ENCODE data around the gene IFT57. TPM values are rescaled to one million over a fixed set of nuclear protein-coding genes. Genes with fewer than 3 reads are reported as not detected.

The IFT57 gene
- polyA plus RNA-seq, 1 of the 3 experiments (the other 2 are of a cell fraction): 81.6 TPM

GRCh38 chr3:108124337-108125152 lies 97.7 kb downstream of the IFT57 start:
- ChIA-PET POLR2A (no interaction called here), CTCF (interaction anchor here (1.3 to 1.8 kb wide), 2 partner anchors 8 to 35 kb away, joined by 3 to 4 read pairs; no protein-coding TSS in a partner anchor)
- no peak for DNase-seq
- no peaks in the 10 kb centered on the region for H3F3A ChIP-seq (replicated peaks; ENCODE audit: insufficient read depth)
- no peak overlapping the region for H3K4me2 ChIP-seq
- TF ChIP-seq, protein P1, sequence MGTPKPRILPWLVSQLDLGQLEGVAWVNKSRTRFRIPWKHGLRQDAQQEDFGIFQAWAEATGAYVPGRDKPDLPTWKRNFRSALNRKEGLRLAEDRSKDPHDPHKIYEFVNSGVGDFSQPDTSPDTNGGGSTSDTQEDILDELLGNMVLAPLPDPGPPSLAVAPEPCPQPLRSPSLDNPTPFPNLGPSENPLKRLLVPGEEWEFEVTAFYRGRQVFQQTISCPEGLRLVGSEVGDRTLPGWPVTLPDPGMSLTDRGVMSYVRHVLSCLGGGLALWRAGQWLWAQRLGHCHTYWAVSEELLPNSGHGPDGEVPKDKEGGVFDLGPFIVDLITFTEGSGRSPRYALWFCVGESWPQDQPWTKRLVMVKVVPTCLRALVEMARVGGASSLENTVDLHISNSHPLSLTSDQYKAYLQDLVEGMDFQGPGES (IDR thresholded peaks at IDR 0.05; ENCODE audit: low read depth, low read length): no peak
- TF ChIP-seq, protein P2, sequence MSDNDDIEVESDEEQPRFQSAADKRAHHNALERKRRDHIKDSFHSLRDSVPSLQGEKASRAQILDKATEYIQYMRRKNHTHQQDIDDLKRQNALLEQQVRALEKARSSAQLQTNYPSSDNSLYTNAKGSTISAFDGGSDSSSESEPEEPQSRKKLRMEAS (IDR thresholded peaks at IDR 0.05; ENCODE audit: low read depth): no peak
- TF ChIP-seq RXRA (IDR thresholded peaks at IDR 0.05; ENCODE audit: borderline replicate concordance, low read depth) (no peak), REST (IDR thresholded peaks at IDR 0.05; ENCODE audit: low read depth, low read length) (no peak)
- H3K9me3 ChIP-seq: no peaks in the 10 kb centered on the region
- no peaks in the 10 kb centered on the region for H4K20me1 ChIP-seq (ENCODE audit: insufficient read depth)
- H3K79me2 ChIP-seq (ENCODE audit: insufficient read depth): no peaks in the 10 kb centered on the region
- no peaks in the 10 kb centered on the region for H3K36me3 ChIP-seq (replicated peaks in 1 of 2; ENCODE audit: control insufficient read depth in 1 of 2, insufficient read depth in 2 of 2, low read length in 1 of 2)
- H3K9me2 ChIP-seq: no peaks in the 10 kb centered on the region
- no peak overlapping the region for H3K27ac ChIP-seq (ENCODE audit: low read depth in 2 of 2, low read length in 1 of 2)
- no peaks in the 10 kb centered on the region for H3K4me1 ChIP-seq (ENCODE audit: control insufficient read depth in 1 of 2, insufficient read depth in 2 of 2, low read depth in 1 of 2, low read length in 1 of 2)
- H3K27me3 ChIP-seq (ENCODE audit: insufficient read depth): no peaks in the 10 kb centered on the region
- no peak overlapping the region for H3K9ac ChIP-seq
- no peak overlapping the region for H2AFZ ChIP-seq (ENCODE audit: low read depth)
- H3K4me3 ChIP-seq (ENCODE audit: low read depth in 2 of 2, low read length in 1 of 2): no peak overlapping the region
- 90% methylated on average over 9 of the region's 10 CpGs for WGBS (ENCODE audit: low lambda C conversion rate)

- no peaks in the 10 kb centered on the region for H4K20me1 ChIP-seq (ENCODE audit: insufficient read depth)
- no peak overlapping the region for H3K9ac ChIP-seq
- no peaks in the 10 kb centered on the region for H3K4me1 ChIP-seq (ENCODE audit: control insufficient read depth in 1 of 2, insufficient read depth in 2 of 2, low read depth in 1 of 2, low read length in 1 of 2)
- no peaks in the 10 kb centered on the region for H3K79me2 ChIP-seq (ENCODE audit: insufficient read depth)
- no peaks in the 10 kb centered on the region for H3K36me3 ChIP-seq (replicated peaks in 1 of 2; ENCODE audit: control insufficient read depth in 1 of 2, insufficient read depth in 2 of 2, low read length in 1 of 2)
- H3K27ac ChIP-seq (ENCODE audit: low read depth in 2 of 2, low read length in 1 of 2): no peak overlapping the region
- no peaks in the 10 kb centered on the region for H3F3A ChIP-seq (replicated peaks; ENCODE audit: insufficient read depth)
- POLR2A ChIA-PET: no interaction called here
- 70% methylated on average over 3 of the region's 3 CpGs for WGBS (ENCODE audit: low lambda C conversion rate)
- no peaks in the 10 kb centered on the region for H3K9me2 ChIP-seq
- H2AFZ ChIP-seq (ENCODE audit: low read depth): no peak overlapping the region
- no peak overlapping the region for H3K4me3 ChIP-seq (ENCODE audit: low read depth in 2 of 2, low read length in 1 of 2)
- CTCF ChIA-PET: interaction anchor here (0.7 to 1.8 kb wide), 3 partner anchors 10 to 203 kb away, joined by 3 to 4 read pairs (median 4); no protein-coding TSS in a partner anchor
- H3K9me3 ChIP-seq: no peaks in the 10 kb centered on the region
- H3K27me3 ChIP-seq (ENCODE audit: insufficient read depth): no peaks in the 10 kb centered on the region
- H3K4me2 ChIP-seq: no peak overlapping the region
- DNase-seq: no peak
- TF ChIP-seq, protein P2 (IDR thresholded peaks at IDR 0.05; ENCODE audit: low read depth): no peak
- TF ChIP-seq, protein P3, sequence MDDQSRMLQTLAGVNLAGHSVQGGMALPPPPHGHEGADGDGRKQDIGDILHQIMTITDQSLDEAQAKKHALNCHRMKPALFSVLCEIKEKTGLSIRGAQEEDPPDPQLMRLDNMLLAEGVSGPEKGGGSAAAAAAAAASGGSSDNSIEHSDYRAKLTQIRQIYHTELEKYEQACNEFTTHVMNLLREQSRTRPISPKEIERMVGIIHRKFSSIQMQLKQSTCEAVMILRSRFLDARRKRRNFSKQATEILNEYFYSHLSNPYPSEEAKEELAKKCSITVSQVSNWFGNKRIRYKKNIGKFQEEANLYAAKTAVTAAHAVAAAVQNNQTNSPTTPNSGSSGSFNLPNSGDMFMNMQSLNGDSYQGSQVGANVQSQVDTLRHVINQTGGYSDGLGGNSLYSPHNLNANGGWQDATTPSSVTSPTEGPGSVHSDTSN (IDR thresholded peaks at IDR 0.05): no peak
- TF ChIP-seq RAD21 (IDR thresholded peaks at IDR 0.05; ENCODE audit: low read length): no peak
- TF ChIP-seq JUND (IDR thresholded peaks at IDR 0.05): no peak
- no peak for TF ChIP-seq REST (IDR thresholded peaks at IDR 0.05; ENCODE audit: low read depth, low read length)
- TF ChIP-seq NFIC (IDR thresholded peaks at IDR 0.05; ENCODE audit: borderline replicate concordance): no peak
- TF ChIP-seq TCF12 (IDR thresholded peaks at IDR 0.05): no peak
- TF ChIP-seq TAF1 (IDR thresholded peaks at IDR 0.05; ENCODE audit: borderline replicate concordance, low read depth, low read length): no peak
- no peak for TF ChIP-seq EP300 (IDR thresholded peaks at IDR 0.05; ENCODE audit: borderline replicate concordance in 1 of 2, low read depth in 1 of 2, low read length in 1 of 2)
- TF ChIP-seq MEF2A (IDR thresholded peaks at IDR 0.05; ENCODE audit: borderline replicate concordance, low read depth): no peak
- no peak for TF ChIP-seq MXI1 (IDR thresholded peaks at IDR 0.05; ENCODE audit: low read depth, low read length)
- TF ChIP-seq NRF1 (IDR thresholded peaks at IDR 0.05; ENCODE audit: low read depth, low read length): no peak
- no peak for TF ChIP-seq RCOR1 (IDR thresholded peaks at IDR 0.05; ENCODE audit: low read length)
- TF ChIP-seq GATA2 (CRISPR knock-in tag; IDR thresholded peaks at IDR 0.05): no peak
Measured at GRCh38 chr3:108123326-108123725, 98.9 kb downstream of the IFT57 start.

Measured in SK-N-SH (cell line).